ENCODE results near the gene ABHD2.
"Not testable (repeated sequence)": the region's sequence is repeated elsewhere in the genome, so short reads cannot be mapped to it uniquely, and the experiment has no call there.

Gene ABHD2

GRCh38 chr15:89075101-89075640 lies 13.1 kb upstream of the ABHD2 start:
- DNase-seq (ENCODE audit: low read depth): no peak

DNA sequence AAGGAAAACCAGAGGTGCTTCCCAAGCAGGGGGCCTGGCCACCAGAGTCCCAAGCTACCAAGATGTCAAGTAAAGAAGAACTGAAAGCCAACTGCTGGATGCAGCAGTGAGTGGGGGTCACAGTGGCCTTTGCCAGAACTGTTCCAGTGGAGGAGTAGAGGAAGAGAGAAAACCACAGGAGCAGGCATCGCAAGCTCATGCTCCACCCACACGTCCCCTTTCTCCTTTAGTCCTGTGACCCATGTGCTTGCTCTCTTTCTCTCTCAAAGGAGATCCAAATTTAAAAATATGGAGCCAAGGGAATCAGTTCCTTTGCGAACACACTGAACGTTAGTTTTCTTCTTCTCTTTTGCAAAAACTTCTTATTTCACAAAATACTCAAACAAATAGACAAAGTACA lies 12.4 kb upstream of the ABHD2 start:
- no peak for DNase-seq (ENCODE audit: low read depth)

DNA sequence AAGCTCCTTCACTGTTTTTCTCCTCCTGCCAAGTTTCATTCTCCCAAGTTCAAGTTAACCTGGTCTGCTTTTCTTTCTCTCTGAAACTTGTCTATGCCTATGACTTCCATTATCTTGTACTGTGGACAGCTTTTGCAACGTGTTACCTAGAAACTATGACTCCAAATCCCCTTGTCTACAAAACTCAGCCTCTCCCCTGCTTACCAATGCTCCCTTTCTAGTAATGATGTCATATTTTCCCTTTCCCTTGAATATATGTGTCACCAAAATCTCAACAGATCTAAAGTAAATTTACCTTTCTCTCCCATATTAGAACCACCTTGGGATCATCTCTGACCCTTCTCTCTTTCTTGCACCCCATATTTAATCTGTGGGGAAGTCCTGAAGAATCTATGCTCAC lies 10.5 kb upstream of the ABHD2 start:
- no peak for DNase-seq (ENCODE audit: low read depth)

- DNase-seq (ENCODE audit: low read depth): no peak
Measured at GRCh38 chr15:89078851-89079810, 9.1 kb upstream of the ABHD2 start.

- DNase-seq (ENCODE audit: low read depth): no peak
Measured at GRCh38 chr15:89081878-89082277, 6.4 kb upstream of the ABHD2 start.

GRCh38 chr15:89083246-89083645 lies 5.0 kb upstream of the ABHD2 start:
- DNase-seq (ENCODE audit: low read depth): no peak

- DNase-seq (ENCODE audit: low read depth): no peak
Measured at GRCh38 chr15:89085289-89085926, 2.8 kb upstream of the ABHD2 start.

DNA sequence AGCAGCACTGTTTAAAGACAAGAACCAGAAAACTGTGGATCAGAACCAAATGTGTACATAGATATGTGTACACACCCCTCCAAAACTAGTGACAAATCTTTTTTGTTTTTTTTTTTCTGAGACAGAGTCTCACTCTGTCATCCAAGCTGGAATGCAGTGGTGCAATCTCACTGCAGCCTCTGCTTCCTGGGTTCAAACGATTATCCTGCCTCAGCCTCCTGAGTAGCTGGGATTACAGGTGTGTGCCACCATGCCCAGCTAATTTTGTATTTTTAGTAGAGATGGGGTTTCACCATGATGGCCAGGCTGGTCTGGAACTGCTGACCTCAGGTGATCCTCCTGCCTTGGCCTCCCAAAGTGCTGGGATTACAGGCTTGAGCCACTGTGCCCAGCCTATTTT lies 2.3 kb upstream of the ABHD2 start:
- DNase-seq (ENCODE audit: low read depth): not testable (repeated sequence)

- not testable (repeated sequence) for DNase-seq (ENCODE audit: low read depth)
Measured at GRCh38 chr15:89086390-89086789, 1.9 kb upstream of the ABHD2 start.

- no peak for DNase-seq (ENCODE audit: low read depth)
Measured at GRCh38 chr15:89087161-89087829, 961 bp upstream of the ABHD2 start.

DNA sequence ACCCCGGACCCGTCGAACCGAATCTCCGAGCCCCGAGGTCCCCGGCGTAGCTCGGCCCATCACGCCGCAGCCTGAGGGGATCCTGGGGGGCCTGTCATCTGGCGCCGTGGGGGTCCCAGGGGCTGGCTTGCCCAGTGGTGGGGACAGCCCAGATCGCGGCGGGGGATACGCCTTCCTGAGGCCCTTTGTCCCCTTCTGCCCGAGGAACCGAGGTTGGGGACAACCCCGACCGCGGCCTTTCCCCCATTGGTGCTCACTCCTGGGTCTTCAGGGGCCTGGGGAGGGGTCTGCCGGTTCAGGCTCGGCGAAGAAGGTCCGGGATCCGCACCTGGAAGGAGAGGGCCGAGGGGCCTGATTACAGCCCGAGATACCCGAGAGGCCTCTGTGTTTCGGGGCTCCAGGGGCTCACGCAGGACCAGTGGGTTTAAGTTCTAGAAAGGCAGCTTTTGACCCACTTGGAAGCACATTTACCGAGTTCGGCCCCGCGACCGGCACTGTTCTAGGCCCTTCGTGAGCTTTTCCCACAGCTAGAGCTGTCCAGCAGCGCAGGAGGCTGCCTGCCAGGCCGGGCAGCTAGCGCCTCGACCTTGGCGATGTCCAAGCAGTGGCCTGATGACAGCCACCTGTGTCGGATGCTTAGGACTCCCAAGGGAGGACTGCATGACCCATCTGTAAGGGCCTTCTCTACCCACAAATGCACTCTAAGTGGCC lies 504 bp downstream of the ABHD2 start:
- no peak for DNase-seq (ENCODE audit: low read depth)

- DNase-seq (ENCODE audit: low read depth): no peak
Measured at GRCh38 chr15:89089316-89090230, 1.3 kb downstream of the ABHD2 start.

- peak; percentile 20 for DNase-seq (ENCODE audit: low read depth)
Measured at GRCh38 chr15:89090791-89091626, 2.8 kb downstream of the ABHD2 start.

DNA sequence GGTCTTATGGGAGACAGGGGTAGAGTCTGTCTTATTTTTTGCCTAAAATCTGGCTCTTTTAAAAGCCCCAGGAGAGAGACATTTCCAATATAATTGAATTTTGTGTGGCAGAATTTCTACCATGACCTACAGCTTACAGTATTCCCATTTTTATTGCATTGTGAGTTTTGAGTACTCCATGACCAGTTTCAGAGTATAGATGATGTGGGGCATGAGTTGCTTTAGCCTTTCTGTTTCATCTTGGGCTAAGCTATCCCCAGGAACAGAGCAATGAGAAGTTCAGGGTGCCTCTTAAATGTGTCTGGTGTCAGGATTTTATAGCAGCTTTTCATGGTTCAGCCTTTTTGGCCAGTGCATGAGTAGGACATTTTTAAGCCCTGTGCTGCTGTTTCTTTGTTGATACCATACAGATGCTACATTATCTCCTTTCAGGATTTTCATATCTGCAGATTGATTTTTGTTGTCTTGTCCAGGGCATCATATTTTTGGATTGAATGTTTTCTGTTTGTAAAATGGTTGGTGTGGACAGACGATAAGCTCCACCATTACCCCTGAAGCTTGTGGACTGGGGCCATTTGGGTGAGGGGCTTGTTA lies 3.5 kb downstream of the ABHD2 start:
- no peak for DNase-seq (ENCODE audit: low read depth)

DNA sequence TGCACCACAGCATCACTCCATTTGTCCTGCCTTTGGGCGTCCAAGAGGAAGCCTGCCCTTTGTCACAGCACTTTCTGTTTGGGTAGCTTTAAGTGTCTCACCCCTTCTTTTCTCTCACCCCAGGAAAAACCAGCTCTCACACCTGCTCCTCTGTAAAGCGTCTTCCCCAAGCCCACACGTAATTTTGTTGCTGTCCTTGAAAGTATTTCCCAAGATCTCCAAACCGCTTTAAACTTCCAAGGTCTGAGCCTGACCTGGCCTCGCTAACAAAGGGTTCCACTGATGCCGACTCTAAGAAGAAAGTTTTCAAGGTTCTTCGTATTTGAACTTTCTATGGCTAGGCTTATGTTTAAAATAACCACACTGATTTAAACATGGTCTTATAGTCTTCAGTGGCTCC lies 5.3 kb downstream of the ABHD2 start:
- DNase-seq (ENCODE audit: low read depth): no peak

GRCh38 chr15:89095073-89095472 lies 6.8 kb downstream of the ABHD2 start:
- DNase-seq (ENCODE audit: low read depth): no peak

GRCh38 chr15:89095556-89095955 lies 7.3 kb downstream of the ABHD2 start:
- DNase-seq (ENCODE audit: low read depth): no peak

DNA sequence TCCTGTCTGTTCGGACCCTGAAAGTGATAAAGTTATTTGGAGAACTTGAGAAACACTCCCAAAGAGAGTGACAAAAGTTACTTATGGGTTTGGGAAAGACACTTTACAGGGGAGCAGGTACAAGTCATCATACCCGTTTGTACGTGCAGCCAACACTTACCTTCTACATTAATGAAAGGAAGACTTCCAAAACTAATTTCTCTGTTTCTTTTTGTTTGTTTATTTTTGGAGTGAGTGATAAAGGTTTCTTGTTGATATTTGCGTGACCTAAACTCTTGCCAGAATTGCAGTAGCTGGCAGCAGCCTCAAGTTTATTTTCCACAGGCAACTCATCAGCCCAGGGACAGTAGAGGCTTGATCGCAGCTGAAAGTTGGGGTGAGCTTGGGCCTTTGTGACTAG lies 8.4 kb downstream of the ABHD2 start:
- no peak for DNase-seq (ENCODE audit: low read depth)

DNA sequence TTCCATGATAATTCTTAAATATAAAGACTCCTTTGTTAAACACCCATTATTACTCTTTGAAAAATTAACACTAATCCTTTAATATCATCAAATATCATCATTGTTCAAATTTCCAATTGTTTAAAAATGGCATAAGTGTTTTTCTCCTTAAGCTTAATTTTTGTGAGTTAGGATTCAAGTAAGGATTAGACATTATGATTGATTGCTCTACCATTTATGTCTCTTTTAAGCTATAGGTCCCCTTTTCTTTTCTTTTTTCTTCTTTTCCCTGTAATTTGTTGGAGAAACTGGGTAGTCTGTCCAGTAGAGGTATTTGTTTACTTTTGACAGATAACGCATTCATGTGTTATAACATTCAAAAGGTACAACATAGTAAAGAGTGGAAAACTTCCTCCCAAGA lies 9.1 kb downstream of the ABHD2 start:
- DNase-seq (ENCODE audit: low read depth): no peak

DNA sequence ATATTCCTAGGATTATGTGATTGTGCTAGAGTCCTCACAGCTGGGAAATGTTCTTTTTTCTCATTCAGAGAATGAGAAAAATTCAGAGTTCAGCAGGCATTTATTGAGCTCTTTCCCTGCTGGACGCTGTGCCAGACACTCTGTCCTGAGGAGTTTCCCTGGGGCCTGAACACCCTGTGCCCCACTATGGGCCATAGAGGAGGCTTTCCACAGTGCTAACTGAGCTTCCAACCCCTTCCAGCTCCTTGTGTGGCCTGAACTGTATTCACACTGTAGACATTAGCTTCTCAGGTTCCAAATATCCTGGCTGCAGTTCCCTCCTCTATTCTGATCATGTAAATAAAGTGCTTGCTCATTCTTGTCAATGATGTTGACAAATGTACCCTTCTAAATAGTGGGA lies 10.0 kb downstream of the ABHD2 start:
- no peak for DNase-seq (ENCODE audit: low read depth)

Data from stimulated activated CD8-positive, alpha-beta memory T cell treated with anti-CD3 and anti-CD28 coated beads, Interleukin-12 subunit alpha, Interleukin-12 subunit beta, amount 100 ng/mL, for 1 hour (primary cell).